Glomerular endothelial cell (primary cell): ENCODE data around the gene IL1R1. TPM values are rescaled to one million over a fixed set of nuclear protein-coding genes. Genes with fewer than 3 reads are reported as not detected.
"Not testable (repeated sequence)": the region's sequence is repeated elsewhere in the genome, so short reads cannot be mapped to it uniquely, and the experiment has no call there.

Experiments used
- DNase-seq: peaks from one replicate; pipeline ENCODE4 v3.0.0-alpha.2; 2011; ENCODE audit warnings: low read depth, low spot score; ENCODE audit errors: extremely low read depth
- total RNA-seq: library from RNA; depleted of rRNA; stranded (reverse); fragments of >200 nt; gene quantifications from 2 replicates; pipeline ENCODE4 v1.2.3, GENCODE V29; 2015

Gene IL1R1
- total RNA-seq: 14.6 and 41.1 TPM in 2 replicates

GRCh38 chr2:102141970-102142828 lies at the start of gene IL1R1:
IL1R1 (plus strand) TSS chr2:102142746; CDS start chr2:102157725, 14,979 bp downstream.
- DNase-seq: no peak

- no peak for DNase-seq
Measured at GRCh38 chr2:102093662-102094061, 48.9 kb upstream of the IL1R1 start.

- DNase-seq: no peak
Measured at GRCh38 chr2:102094917-102095316, 47.6 kb upstream of the IL1R1 start.

GRCh38 chr2:102096103-102096502 lies 46.4 kb upstream of the IL1R1 start:
- DNase-seq: no peak

- no peak for DNase-seq
Measured at GRCh38 chr2:102098756-102099155, 43.8 kb upstream of the IL1R1 start.

GRCh38 chr2:102099536-102100298 lies 42.8 kb upstream of the IL1R1 start:
- DNase-seq: no peak

GRCh38 chr2:102100371-102101096 lies 42.0 kb upstream of the IL1R1 start:
- DNase-seq: no peak

GRCh38 chr2:102101097-102101848 lies 41.3 kb upstream of the IL1R1 start:
- DNase-seq: no peak

- no peak for DNase-seq
Measured at GRCh38 chr2:102101849-102102635, 40.5 kb upstream of the IL1R1 start.

GRCh38 chr2:102102636-102102948 lies 40.0 kb upstream of the IL1R1 start:
- not testable (repeated sequence) for DNase-seq

GRCh38 chr2:102103284-102103683 lies 39.3 kb upstream of the IL1R1 start:
- DNase-seq: no peak

GRCh38 chr2:102103992-102104871 lies 38.3 kb upstream of the IL1R1 start:
- DNase-seq: no peak

GRCh38 chr2:102106133-102106556 lies 36.4 kb upstream of the IL1R1 start:
- no peak for DNase-seq

- DNase-seq: not testable (repeated sequence)
Measured at GRCh38 chr2:102106813-102107740, 35.5 kb upstream of the IL1R1 start.

- DNase-seq: no peak
Measured at GRCh38 chr2:102107741-102108070, 34.8 kb upstream of the IL1R1 start.

GRCh38 chr2:102109016-102109415 lies 33.5 kb upstream of the IL1R1 start:
- DNase-seq: no peak

- DNase-seq: no peak
Measured at GRCh38 chr2:102110171-102110570, 32.4 kb upstream of the IL1R1 start.
